ENCODE measurements around the gene NUAK1. TPM values are rescaled to one million over a fixed set of nuclear protein-coding genes. Genes with fewer than 3 reads are reported as not detected.
"Not testable (repeated sequence)": the region's sequence is repeated elsewhere in the genome, so short reads cannot be mapped to it uniquely, and the experiment has no call there.

The NUAK1 gene
- polyA plus RNA-seq, 3 donors, result 9.6 to 10.9 (median 10.1) TPM

DNA sequence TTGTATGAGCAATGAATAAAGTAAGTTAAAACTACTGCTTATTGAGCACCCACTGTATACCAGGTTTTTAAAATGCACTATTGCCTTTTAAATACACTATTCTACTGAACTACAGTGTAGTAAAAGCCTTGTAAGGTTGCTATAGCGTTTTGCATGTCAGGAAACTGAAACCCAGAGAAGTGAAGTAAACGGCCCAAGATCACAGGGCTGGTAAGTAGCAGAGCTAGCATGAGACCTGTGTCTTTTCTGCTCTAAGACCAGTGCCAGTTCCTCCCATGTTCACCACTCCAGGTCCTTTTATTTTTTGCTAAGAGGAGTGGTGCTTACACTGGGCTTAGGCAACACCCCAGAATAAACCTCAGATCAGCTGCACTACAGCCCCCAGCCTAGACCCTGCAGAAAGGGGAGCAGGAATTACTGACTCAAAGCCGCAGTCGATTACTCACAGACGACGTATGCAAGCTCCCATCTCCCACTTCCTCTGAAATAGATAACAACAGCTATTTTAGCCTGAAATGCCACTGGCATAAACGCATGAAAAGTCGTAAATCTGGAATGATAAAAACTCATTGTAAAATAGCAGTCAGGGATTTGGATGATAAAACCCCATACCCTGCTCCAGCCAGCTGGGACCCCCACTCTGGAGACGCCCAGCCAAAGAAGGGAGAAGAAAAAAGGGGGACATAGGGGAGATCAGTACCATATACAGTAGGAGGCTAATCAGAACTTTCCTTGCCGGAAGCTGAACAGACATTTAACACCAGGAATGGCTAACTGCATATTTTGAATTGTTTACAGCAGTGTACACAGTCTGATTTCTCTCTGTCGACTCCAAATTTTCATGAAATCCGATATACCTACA is 108.3 kb downstream of the NUAK1 start:
- DNase-seq (ENCODE audit: extremely low read depth in 1 of 11, low read depth in 9 of 11, low spot score in 4 of 11), result no peak

- DNase-seq (ENCODE audit: extremely low read depth in 1 of 11, low read depth in 9 of 11, low spot score in 4 of 11), result no peak
Measured at GRCh38 chr12:106029532-106029931, 109.2 kb downstream of the NUAK1 start.

DNA sequence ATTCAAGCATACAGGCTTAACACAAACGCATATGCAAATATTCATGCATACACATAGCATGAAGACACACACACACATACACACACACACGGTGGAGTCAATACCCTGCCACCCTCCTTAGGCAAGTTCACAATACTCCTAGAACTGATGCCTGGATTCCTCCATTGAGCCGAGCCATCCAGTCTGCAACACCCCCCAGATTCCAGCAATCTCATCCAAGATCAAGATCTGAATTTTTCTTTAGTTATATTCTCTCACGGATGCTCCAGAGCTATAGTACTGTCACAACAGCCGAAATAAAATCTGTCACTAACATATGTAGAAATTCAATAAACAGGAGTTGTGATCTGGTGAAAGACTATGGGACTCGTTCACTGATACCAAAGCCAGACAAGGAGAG is 110.8 kb downstream of the NUAK1 start:
- DNase-seq (ENCODE audit: extremely low read depth in 1 of 11, low read depth in 9 of 11, low spot score in 4 of 11), result no peak

- no peak for DNase-seq (ENCODE audit: extremely low read depth in 1 of 11, low read depth in 9 of 11, low spot score in 4 of 11)
Measured at GRCh38 chr12:106027286-106027685, 111.5 kb downstream of the NUAK1 start.

GRCh38 chr12:106025129-106025528 is 113.6 kb downstream of the NUAK1 start:
- no peak for DNase-seq (ENCODE audit: extremely low read depth in 1 of 11, low read depth in 9 of 11, low spot score in 4 of 11)

DNA sequence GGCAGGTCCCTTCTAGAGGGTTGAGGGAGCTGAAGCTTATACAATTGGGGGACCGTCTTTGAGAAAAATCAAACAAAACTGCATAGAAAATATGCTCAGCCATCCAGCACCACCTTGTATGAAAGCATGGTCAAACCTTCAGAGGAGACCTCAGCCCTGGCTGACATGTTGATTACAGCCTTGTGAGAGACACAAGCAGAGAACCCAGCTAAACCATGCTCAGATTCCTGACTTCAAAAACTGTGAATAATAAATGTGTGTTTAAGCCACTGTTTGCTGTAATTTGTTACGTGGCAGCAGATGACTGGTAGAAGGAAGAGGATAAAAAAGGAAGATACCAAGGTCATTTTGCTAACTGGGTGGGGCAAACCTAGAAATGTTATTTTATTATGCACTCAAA is 115.7 kb downstream of the NUAK1 start:
- DNase-seq (ENCODE audit: extremely low read depth in 1 of 11, low read depth in 9 of 11, low spot score in 4 of 11), result no peak

- DNase-seq (ENCODE audit: extremely low read depth in 1 of 11, low read depth in 9 of 11, low spot score in 4 of 11), result peak; percentile 36 to 76 (median 46)
Measured at GRCh38 chr12:106022568-106023012, 116.2 kb downstream of the NUAK1 start.

GRCh38 chr12:106021516-106021915 is 117.2 kb downstream of the NUAK1 start:
- DNase-seq (ENCODE audit: extremely low read depth in 1 of 11, low read depth in 9 of 11, low spot score in 4 of 11), result no peak

- no peak for DNase-seq (ENCODE audit: extremely low read depth in 1 of 11, low read depth in 9 of 11, low spot score in 4 of 11)
Measured at GRCh38 chr12:106020736-106021135, 118.0 kb downstream of the NUAK1 start.

GRCh38 chr12:106019144-106019543 is 119.6 kb downstream of the NUAK1 start:
- DNase-seq (ENCODE audit: extremely low read depth in 1 of 11, low read depth in 9 of 11, low spot score in 4 of 11), result no peak

- DNase-seq (ENCODE audit: extremely low read depth in 1 of 11, low read depth in 9 of 11, low spot score in 4 of 11), result no peak
Measured at GRCh38 chr12:106018286-106018685, 120.5 kb downstream of the NUAK1 start.

DNA sequence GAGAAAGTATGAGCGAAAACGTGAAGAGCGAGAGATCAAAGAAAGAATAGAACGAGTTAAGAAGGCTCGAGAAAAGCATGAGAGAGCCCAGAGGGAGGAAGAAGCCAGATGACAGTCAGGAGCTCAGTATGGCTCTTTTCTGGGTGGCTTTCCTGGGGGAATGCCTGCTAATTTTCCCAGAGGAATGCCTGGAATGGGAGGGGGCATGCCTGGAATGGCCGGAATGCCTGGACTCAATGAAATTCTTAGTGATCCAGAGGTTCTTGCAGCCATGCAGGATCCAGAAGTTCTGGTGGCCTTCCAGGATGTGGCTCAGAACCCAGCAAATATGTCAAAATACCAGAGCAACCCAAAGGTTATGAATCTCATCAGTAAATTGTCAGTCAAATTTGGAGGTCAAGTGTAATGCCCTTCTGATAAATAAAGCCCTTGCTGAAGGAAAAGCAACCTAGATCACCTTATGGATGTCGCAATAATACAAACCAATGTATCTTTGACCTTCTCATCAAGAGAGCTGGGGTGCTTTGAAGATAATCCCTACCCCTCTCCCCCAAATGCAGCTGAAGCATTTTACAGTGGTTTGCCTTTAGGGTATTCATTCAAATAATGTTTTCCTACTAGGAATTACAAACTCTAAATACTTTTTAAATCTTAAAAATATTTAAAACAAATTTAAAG is 122.0 kb downstream of the NUAK1 start:
- DNase-seq (ENCODE audit: extremely low read depth in 1 of 11, low read depth in 9 of 11, low spot score in 4 of 11), result not testable (repeated sequence)

DNA sequence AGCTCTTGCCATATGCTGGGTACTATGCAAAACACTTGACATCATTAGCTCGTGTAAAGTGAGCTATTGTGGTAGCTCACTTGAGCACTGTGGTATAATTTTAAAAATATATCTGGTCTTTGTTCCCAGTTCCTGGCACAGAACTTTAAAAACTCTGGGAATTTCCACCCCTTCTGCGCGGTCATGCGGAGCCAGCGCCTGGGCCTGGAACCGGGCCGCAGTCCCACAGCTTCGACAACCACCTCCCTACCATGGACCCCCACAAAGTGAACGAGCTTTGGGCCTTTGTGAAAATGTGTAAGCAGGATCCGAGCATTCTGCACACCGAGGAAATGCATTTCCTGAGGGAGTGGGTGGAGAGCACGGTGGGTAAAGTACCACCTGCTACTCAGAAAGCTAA is 123.1 kb downstream of the NUAK1 start:
- DNase-seq (ENCODE audit: extremely low read depth in 1 of 11, low read depth in 9 of 11, low spot score in 4 of 11), result no peak

- DNase-seq (ENCODE audit: extremely low read depth in 1 of 11, low read depth in 9 of 11, low spot score in 4 of 11), result no peak
Measured at GRCh38 chr12:106013941-106014340, 124.8 kb downstream of the NUAK1 start.

Other genes with a start within 250 kb of the NUAK1 start
- 100 to 1,000 TPM; 108 to 128 (median 109) TPM for gene CKAP4, start 109.1 kb upstream of the NUAK1 start, polyA plus RNA-seq (ENCODE audit: insufficient read length in 3 of 3)
- gene TCP11L2, start 163.8 kb upstream of the NUAK1 start, polyA plus RNA-seq (ENCODE audit: insufficient read length in 3 of 3), result 10 to 100 TPM; 17.7 to 28.4 (median 21.0) TPM
- 10 to 100 TPM; 15.3 to 18.2 (median 15.8) TPM for gene POLR3B, start 218.8 kb upstream of the NUAK1 start, polyA plus RNA-seq (ENCODE audit: insufficient read length in 3 of 3)

Measured in renal cortex interstitium (tissue), 11 donors.